Thyroid gland (tissue), 4 donors: ENCODE results near the gene USP6.
"Not testable (repeated sequence)": the region's sequence is repeated elsewhere in the genome, so short reads cannot be mapped to it uniquely, and the experiment has no call there.

Experiments
- CTCF ChIP-seq, 6 experiments: fragments of 200-600 bp in 3 of 6; fragments of 450-650 bp in 3 of 6; sonication (generic) in 3 of 6; IDR thresholded peaks; one replicate each; pipeline ENCODE4 v1.5.1; 2016 to 2019; ENCODE audit warnings: antibody characterized with exemption in 6 of 6, mild to moderate bottlenecking in 2 of 6, inconsistent platforms in 1 of 6, moderate library complexity in 1 of 6
- POLR2A ChIP-seq, 2 donors: fragments of 450-650 bp; IDR thresholded peaks; one replicate each; pipeline ENCODE4 v1.6.1; 2017; ENCODE audit warnings: antibody characterized with exemption in 2 of 2, mild to moderate bottlenecking in 2 of 2, moderate library complexity in 1 of 2

DNA sequence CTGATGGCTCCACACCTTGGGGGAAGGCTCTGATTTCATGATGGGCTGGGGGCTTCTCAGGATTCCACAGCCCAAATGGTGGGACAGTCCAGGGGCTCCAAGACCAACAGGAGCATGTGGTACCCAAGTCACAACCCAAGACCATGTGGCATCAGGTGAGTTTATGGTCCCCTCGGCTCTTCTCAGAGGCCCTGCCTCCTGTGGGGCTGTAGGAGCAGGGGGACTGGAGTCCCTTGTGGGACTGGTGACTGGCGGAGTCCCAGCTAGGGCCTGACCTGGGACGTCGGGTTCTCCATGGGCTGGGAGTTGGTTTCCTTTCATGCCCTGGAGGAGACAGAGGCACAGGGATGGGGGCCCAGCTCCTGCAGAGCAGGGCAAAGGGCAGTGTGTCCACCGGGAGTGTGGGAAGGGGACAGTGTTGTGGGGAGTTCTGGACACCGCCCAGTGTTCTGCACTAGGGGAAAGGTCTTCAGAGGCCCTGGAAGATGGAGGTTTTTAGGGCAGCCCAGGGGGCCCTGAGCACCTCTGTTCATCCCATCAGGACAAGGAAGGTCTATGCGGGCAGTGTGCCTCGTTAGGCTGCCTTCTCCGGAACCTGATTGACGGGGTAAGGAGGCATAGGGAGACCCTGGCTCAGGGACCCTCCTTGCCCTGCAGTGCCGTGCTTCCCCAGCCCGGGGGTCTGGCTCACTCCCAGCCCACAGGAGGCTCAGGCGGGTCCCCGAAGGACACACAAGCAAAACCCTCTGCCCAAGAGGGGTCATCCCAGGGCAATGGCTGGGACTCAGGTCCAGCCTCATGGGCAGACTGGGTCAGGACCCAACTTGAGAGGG, 21.0 kb downstream of the USP6 start:
- TF ChIP-seq CTCF, POLR2A (IDR thresholded peaks at IDR 0.05): not testable (repeated sequence)
